ENCODE measurements around the gene C6orf52.
A peak's percentile ranks its signal among the peaks of the same experiment; 100 is the strongest.
"Not testable (repeated sequence)": the region's sequence is repeated elsewhere in the genome, so short reads cannot be mapped to it uniquely, and the experiment has no call there.

The C6orf52 gene

GRCh38 chr6:10719296-10719963, 25.0 kb upstream of the C6orf52 start:
- no peak overlapping the region for H3K4me3 ChIP-seq (ENCODE audit: low read length)

GRCh38 chr6:10713962-10714361, 19.5 kb upstream of the C6orf52 start:
- DNase-seq (ENCODE audit: low read depth, low spot score), result no peak
- no peak overlapping the region for H3K4me3 ChIP-seq (ENCODE audit: low read length)

More at GRCh38 chr6:10719296-10719963, 25.0 kb upstream of the C6orf52 start:
- DNase-seq (ENCODE audit: low read depth, low spot score), result peak; percentile 89

- no peak overlapping the region for H3K4me3 ChIP-seq (ENCODE audit: low read length)
- no peak for DNase-seq (ENCODE audit: low read depth, low spot score)
Observed at GRCh38 chr6:10696655-10697054, 2.2 kb upstream of the C6orf52 start.

GRCh38 chr6:10695086-10695657, 756 bp upstream of the C6orf52 start:
- DNase-seq (ENCODE audit: low read depth, low spot score), result no peak
- peak overlapping the region; percentile 99 for H3K4me3 ChIP-seq (ENCODE audit: low read length)

- H3K4me3 ChIP-seq (ENCODE audit: low read length), result peak overlapping the region; percentile 99
- no peak for DNase-seq (ENCODE audit: low read depth, low spot score)
Observed at GRCh38 chr6:10692965-10693538, 1.4 kb downstream of the C6orf52 start.

GRCh38 chr6:10690651-10691445, 3.6 kb downstream of the C6orf52 start:
- no peak overlapping the region for H3K4me3 ChIP-seq (ENCODE audit: low read length)
- no peak for DNase-seq (ENCODE audit: low read depth, low spot score)

- H3K4me3 ChIP-seq (ENCODE audit: low read length), result no peak overlapping the region
- DNase-seq (ENCODE audit: low read depth, low spot score), result no peak
Observed at GRCh38 chr6:10687582-10687981, 6.8 kb downstream of the C6orf52 start.

GRCh38 chr6:10686901-10687300, 7.5 kb downstream of the C6orf52 start:
- no peak overlapping the region for H3K4me3 ChIP-seq (ENCODE audit: low read length)

GRCh38 chr6:10685092-10685915, 9.1 kb downstream of the C6orf52 start:
- H3K4me3 ChIP-seq (ENCODE audit: low read length), result no peak overlapping the region
- DNase-seq (ENCODE audit: low read depth, low spot score), result no peak

More at GRCh38 chr6:10686901-10687300, 7.5 kb downstream of the C6orf52 start:
- no peak for DNase-seq (ENCODE audit: low read depth, low spot score)

- DNase-seq (ENCODE audit: low read depth, low spot score), result no peak
- H3K4me3 ChIP-seq (ENCODE audit: low read length), result no peak overlapping the region
Observed at GRCh38 chr6:10684618-10685017, 9.8 kb downstream of the C6orf52 start.

- DNase-seq (ENCODE audit: low read depth, low spot score), result no peak
- H3K4me3 ChIP-seq (ENCODE audit: low read length), result no peak overlapping the region
Observed at GRCh38 chr6:10682355-10682988, 11.9 kb downstream of the C6orf52 start.

GRCh38 chr6:10681795-10682194, 12.6 kb downstream of the C6orf52 start:
- DNase-seq (ENCODE audit: low read depth, low spot score), result no peak
- H3K4me3 ChIP-seq (ENCODE audit: low read length), result no peak overlapping the region

- no peak overlapping the region for H3K4me3 ChIP-seq (ENCODE audit: low read length)
- DNase-seq (ENCODE audit: low read depth, low spot score), result no peak
Observed at GRCh38 chr6:10678456-10678855, 16.0 kb downstream of the C6orf52 start.

- no peak overlapping the region for H3K4me3 ChIP-seq (ENCODE audit: low read length)
- DNase-seq (ENCODE audit: low read depth, low spot score), result no peak
Observed at GRCh38 chr6:10676403-10676802, 18.0 kb downstream of the C6orf52 start.

- no peak overlapping the region for H3K4me3 ChIP-seq (ENCODE audit: low read length)
- DNase-seq (ENCODE audit: low read depth, low spot score), result no peak
Observed at GRCh38 chr6:10668126-10668917, 26.1 kb downstream of the C6orf52 start.

GRCh38 chr6:10665595-10665994, 28.8 kb downstream of the C6orf52 start:
- DNase-seq (ENCODE audit: low read depth, low spot score); H3K4me3 ChIP-seq (ENCODE audit: low read length): not testable (repeated sequence)

GRCh38 chr6:10662742-10663141, 31.7 kb downstream of the C6orf52 start:
- no peak overlapping the region for H3K4me3 ChIP-seq (ENCODE audit: low read length)
- no peak for DNase-seq (ENCODE audit: low read depth, low spot score)

GRCh38 chr6:10662207-10662606, 32.2 kb downstream of the C6orf52 start:
- no peak overlapping the region for H3K4me3 ChIP-seq (ENCODE audit: low read length)
- no peak for DNase-seq (ENCODE audit: low read depth, low spot score)

All from Jurkat, Clone E6-1 (cell line).